NCI-H2171 (cell line): Measurements from ENCODE around the gene BIRC5.

ENCODE experiments used
- DNase-seq: peaks from one replicate; lab custom pipeline; 2025; lab: John Stamatoyannopoulos, UW

BIRC5 gene

DNA sequence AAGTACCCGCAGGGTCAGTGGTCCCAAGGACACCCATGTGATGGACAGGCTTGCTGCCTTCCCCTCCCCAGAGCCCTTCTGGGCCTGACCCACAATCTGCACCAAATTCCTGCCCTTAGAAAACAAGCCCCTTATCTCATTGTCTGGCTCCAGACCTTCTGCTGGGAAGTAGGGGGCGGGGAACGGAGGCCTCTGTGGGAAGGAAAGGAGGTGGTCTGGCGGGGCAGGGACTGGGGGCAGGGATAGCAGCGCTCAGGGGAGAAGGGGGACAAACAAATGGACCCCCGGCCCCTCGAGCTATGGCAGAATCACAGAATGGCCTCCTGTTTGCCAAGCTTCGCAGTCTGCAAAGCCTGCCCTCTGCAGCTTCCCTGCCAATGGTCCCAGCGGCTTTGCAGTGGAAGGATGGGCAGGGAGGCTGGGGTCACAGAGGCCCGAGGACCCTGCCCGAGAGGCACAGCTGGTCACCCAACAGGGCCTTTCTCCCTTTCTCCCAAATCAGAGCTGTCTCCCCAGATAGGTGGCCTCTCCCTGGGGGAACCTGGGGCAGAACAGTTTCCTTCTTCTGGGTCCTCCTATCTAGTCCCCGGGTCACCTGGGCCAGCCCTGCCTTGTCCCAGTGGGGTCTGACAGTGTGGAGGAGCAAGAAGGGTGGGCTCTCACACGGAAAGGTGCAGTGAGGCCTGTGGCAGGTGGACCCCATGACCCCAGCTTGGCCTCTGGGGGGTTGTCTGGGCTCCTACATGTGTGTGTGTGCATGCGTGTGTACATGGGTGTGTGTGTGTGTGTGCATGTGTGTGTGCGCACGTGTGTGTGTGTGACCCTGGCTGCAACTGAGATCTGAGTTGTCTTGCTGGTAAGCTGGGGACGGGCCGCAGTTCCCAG, 42.9 kb downstream of the BIRC5 start:
- no peak for DNase-seq

DNA sequence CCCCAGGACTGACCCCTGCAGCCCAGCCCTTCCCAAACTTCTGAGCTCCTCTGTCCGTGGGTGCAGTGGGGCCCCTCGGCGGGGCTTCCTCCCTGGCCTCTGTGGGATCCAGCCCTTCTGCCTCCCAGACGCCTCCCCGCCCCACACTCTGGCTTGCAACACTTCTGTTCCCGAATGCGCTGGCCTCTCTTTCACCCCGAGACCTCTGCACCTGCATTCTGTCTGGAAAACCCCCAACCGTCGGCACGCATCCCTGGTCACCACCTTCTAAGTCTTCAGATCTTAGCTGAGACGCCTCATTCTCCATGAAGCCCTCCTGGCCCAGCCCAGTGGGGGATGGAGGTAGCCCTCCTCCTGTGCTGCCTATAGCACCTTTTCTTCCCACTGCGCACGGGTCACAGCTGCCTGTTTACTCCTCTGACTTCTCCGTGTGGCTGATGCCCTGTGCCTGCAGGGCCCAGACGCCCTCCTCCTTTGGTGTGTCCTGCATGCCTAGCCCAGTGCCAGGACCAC, 43.8 kb downstream of the BIRC5 start:
- DNase-seq = no peak

DNA sequence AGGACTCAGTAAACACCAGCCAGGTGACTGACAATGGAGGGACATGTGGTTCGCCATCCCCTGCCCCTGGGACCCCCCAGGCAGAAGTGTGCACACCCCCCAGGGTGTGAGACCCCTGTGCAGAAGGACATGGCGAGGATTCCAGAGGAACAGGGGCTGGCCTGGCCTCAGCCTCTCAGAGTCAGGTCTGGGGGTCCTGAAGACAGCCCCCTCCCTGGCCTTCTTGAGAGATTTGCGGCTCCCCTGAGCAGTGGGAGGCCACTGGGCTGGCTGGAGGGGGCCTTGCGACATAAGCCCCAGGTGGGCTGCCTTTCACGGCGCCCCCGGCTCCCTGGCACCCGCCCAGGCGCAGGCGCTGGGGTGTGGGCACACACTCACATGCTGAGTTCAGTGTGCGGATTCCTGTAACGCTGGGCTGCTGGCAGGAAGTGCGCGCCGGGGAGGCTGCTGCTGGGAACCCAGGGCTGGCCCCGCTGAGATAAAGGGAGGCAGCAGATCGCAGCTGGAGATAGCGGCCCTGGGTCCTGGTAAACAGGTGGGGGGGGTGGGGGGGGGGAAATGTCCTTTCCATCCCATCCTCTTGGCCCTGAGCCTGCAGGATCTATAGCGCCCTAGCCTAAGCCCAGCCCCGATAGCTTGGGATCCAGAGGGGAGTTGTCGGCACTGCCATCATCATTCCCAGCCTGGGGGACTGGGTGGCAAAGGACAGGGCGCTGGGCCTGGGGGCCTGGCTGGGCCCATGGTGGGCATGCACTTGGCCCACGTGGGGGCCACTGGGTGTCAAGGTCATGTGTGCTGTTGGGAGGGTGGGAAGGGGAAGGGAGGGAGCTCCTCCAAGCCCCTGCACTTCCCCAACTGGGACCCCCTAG, 44.5 kb downstream of the BIRC5 start:
- DNase-seq = no peak

DNA sequence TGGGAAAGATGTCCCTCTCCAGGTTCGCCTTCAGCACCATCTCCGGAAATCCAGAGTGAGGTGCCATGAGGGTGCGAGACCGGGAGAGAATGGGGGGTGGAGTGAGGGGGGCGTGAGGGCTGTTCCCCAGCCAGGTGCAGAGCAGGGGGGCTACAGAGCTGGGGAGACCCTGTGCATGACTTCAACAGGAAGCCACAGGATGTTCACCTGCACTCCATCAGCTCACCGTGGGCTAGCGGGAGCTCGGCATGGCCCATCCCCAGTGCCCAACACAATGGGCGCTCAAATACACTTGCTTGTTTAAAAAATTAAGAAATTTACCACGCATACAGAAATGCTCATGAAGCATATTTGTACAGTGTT, 45.1 kb downstream of the BIRC5 start:
- no peak for DNase-seq

DNA sequence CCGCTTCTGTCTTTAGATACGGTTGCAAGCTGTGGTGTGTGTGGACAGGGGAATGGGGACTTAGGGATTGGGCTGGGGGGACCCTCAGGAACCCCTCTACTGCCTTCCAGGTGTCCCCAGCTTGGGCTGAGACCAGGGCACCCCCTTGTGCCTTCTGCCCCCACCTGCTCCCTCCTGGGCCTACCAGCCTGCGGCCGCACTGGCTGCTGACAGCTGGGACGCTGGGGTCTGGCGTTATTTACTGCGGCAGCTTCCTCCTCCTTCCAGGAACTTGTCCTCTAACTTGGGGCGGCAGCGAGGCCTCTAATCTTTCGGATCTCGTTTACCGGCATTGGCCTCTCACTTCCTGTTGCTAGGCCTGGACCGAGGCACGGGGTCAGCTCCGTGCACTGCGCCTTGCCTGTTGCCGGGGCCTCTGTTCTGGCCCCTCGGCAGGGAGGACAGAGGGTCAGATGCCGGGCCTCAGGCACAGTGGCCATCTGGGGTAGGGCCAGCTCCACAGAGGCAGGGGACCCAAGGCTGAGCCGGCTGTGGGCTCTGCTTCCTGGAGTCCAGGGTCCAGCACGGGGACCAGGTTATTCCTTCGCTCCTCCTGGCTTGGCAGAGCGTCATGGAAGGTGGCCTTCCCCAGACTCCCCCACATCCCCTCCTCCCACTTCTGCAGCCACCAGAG, 49.1 kb downstream of the BIRC5 start:
- DNase-seq = no peak

DNA sequence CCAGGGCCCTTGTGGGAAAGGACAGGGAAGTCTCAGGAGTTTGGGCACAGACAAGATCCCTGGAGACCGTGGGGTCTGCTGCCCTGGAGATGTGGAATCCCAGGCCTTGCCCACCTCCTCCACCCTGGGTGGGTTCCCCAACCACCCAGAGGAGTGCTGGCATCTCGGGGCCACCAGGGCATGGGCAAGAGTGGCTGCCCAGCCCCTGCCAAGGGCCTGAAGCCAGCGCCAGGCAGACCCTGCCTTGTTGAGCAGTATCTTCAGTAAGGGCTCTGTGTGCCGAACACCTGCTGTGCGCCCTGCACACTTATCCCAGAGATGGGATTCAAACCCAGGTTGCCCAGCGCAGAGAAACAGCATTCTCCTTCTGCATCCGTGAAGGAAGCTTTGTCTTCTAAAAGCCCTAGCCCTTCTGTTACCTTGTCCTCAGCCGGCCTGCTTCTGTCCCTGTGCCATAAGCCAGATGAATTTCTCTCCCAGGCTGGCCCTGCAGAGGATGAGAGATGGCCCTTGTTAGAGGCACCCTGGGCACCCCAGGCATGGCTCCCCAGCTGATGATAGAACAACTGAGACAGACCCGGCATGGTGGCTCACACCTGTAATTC, 49.8 kb downstream of the BIRC5 start:
- no peak for DNase-seq

DNA sequence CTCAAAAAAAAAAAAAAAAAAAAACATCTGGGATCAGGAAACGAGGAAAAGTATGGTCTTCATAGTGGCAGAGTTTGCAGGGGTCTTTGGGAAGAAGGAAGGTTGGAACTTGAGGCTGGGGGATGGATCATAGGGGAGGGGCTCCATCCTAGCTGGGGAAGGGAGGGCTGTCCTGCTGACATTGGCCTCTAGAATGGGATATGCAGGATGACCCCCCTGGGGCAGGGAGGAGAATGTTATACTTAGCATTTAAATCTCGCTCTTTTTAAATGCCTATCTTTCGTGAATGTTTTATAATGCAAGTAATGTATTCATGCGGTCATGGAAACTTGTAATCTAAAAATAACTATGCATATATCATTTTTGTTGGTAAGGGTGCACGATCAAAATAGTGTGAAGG, 50.5 kb downstream of the BIRC5 start:
- DNase-seq = no peak

DNA sequence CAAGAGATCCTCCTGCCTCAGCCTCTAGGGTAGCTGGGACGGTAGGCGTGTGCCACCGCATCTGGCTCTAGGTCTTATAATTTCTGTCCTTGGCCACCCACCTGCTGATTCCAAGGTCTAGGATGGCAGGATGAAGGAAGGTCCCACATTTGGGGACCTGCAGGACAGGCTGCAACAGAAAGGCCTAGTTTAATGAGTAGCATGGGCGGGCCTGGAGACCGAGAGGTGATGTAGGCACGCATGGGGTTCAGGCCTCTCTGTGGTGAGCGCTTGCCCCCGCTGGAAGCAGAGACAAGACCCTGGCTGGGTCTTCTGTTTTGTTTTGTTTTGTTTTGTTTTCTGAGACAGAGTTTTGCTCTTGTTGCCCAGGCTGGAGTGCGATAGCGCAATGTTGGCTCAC, 51.1 kb downstream of the BIRC5 start:
- DNase-seq = no peak

DNA sequence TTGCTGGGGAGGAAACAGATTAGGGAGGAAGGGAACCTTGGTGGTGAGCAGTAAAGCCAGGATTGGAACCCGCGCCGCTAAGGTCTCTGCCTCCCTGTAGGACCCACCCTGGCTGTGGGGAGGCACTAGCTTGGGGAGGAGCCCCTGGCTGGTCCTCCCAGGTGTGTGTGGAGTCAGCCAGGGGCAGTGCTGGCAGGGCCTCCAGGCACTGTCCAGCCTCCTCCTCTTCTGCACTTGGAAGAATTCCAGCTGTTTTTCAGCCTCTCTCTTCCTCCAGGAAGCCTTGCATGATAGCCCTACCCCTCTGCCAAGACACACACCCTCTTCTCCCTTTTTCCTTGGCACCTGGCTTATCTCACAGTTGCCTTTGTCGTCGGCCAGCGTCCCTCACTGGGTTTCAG, 52.2 kb downstream of the BIRC5 start:
- DNase-seq = no peak

DNA sequence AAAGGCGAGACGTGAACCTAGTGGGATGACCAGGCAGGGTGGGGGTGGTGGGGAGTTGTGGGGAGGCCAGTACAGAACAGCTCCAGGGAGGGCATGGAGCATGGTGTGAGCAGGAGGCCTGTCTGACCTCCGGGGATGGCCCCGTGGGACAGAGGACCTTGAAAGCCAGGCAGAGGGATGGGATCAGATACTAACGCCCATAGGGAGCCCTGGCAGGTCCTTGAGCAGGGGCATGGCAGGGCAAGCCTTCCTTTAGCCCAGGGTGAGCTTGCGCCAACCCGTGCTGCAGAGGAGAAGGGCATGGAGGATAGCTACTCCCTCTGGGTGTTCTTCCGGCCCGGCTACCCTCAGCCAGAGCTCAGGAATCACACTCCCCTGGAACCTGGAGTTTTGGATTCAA, 52.7 kb downstream of the BIRC5 start:
- no peak for DNase-seq

DNA sequence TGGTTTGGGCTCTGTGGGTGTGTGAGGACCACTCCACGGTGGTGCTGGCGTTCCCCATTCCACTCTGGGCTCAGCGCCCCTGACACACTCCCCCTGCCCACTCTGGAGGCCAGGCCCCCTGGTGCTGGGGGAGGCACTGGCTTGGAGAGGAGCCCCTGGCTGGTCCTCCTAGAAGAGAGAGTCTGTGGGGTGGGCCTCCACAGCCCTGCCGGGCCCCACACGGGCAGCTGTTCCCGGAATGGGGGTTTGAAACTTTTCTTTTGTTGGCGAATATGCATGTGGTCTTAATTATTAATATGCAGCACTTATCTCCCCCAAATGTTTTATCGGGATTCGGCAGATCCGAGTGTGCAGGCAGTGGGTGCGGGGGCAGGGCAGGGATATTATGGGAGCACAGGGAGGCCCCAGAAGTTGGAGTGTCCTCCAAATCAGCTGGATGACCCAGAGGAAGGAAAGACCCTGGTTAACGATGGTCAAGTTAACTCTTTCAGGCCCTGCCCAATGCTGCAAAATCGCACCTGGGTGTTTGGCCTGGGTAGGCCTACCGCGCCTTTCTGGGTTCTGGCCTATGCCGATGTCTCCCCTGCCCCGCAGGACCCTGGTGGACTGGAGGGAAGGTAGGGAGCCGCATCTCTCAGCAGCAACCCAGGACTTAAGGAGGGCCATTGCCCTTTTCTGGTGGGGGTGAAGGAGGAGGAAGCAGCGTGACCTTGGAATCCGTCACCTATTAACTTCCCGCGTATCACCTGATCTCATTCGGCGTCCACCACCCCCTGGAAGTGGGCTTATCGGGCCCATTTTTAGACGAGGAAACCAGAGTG, 53.4 kb downstream of the BIRC5 start:
- DNase-seq = no peak

DNA sequence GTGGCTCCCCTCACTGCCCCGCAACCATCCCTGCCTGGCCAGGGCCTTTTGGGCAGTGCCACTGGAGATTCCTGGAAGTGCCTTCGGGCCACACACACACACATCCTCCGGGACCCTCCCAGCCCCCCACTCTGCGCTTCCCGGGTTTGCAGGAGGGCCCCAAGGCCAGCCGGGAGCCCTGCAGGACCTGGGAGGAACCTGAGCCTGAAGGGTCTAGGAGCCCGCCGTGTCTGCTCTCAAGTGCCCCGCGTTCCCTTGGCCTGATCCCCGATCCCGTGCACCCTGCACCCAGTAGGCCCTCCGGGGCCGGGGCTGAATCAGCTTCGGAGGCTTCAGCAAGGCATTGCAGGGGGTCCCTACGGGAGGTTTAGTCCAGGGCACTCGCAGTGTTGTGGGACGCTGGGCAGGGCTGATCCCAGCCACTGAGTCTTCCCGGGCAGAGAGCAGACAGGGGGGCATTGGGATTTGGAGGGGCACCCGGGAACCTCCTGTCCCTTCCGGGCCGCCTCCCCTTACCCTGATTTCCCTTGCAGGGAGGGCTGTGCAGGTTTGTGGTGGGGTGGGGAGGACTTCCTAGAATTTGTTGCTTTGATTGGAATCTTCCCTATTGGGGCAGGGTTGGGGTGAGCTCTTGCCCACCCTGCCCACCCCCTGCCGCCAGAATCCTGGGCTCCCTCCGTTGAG, 54.3 kb downstream of the BIRC5 start:
- DNase-seq = no peak

DNA sequence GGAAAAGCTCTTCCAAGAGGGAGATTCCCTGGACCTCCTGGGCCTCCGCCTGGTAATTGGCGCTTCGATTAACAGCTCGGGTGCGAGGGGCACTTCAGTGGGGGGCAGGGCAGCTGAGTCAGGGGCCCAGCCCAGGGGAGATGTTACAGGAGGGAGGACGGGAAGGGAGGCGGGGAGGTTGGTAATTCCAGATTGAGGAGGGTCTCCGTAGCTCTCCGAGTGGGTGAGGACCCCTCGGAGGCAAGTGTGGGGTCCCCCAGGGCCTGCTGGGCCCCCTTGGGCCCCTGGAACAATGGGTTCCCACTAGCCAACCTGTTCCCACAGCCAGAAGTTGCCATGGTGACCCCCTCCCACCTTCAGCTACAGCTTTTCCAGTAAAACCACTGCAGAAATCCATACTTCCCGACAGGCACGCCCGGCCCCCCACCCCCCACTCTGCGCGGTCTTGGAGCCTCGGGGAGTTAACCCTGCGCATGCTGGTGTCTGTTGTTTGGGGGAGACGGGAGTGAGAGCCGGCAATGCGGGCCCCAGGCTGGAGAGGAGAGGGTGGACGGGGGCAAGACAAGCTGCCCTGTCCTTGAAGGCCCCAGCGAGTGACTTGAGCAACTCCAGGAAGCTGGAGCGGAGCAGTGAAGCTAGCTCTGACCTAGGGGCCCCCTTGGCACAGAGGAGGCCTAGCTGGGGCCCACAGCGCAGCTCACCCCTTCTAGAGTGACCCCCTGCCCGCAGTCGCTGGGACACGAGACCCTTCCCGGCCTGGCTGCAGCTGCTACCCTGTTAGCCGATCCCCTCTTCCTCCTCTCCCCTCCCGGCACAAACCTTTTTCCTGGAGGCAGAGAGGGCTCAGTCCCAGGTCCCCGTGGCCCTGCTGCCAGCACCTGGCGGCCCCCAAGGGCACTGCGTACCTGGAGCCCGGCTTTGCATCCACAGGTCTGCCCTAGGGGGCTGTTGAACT, 55.2 kb downstream of the BIRC5 start:
- DNase-seq = no peak

DNA sequence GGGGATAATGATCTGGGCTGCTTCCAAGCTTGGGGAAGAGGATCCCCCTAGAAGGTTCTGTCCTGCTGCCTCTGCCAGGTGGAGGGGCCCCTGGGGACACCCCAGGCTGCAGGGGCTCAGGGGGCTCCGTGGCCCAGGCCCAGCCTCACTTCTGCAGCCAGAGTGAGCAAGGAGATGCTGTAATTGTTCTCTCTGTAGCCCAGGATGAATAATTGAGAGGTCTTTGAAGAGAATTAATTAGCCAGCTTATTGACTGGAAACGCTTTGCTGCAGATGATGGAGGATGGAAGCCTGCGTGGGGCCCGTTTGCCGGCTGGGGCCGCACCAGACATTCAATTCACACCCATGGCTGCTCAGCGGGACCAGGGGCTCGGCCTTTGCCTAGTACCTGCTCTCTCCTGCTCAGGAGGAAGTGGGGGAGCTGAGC, 55.9 kb downstream of the BIRC5 start:
- DNase-seq = no peak

DNA sequence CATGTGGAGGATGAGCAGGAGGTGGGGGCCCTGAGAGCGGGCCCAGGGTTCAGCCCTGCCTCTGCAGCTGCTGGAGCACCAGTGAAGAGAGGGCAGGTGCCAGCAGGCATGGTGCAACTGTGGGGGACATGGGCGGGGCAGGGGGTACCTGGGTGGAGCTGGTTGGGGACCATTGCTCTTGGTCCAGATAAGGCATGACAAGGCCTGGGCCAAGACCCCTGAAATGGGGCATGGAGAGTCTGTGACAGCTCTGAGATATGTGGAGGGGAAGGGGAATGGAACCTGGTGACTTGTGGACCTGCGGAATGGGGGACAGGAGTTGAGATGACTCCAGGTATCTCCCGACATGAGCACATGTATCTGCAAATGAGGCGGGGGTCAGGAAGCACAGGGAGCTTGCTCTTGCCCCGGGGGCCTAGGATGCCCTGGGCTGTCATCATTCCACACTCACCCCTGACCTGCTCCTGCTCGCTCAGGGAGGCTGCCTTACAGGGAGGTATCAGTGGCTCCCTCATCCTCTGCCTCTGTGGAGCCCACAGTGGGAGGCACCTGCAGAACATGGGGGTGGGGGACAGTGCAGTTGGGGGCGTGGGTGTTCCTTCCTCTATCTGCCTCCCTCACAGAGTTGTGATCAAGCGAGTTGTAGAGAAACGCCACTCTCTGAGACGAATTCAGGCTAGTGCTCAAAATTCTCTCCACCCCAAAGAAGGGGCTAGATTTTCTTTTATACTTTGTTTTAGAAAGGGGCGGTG, 57.5 kb downstream of the BIRC5 start:
- DNase-seq = no peak

DNA sequence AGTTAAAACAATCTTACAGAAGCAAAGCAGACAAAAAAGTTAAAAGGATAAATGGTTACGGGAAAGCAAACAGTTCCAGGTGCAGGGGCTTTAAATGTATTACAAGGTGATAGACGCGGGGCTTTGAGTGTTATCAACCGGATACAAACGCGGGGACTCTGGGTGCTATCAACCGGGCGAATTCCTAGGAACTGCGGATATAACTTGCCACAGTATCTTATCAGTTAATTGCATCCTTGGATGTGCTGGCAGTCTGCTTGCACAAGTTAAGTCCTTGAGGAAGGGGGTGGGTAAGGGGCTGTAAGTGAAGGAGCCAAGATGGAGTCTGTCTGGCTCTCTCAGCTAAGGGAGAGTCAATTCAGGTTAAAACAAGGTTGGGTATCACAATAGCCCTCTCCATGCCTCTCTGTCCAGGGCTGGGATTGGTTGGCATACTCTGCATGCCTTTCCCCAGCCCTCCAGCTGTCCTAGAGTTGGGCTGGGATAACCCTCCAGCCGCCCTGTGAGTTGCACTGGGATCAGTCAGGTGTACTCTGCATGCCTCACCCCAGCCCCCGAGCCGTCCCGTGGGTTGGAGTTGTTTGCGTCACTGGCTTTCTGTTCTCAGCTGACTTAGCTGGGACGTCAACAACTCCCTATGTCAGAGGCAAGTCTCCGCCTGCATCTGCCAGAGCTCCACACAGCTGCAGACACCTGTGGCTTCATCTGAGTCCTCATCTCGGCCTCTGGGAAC, 58.3 kb downstream of the BIRC5 start:
- DNase-seq = peak; percentile 37

DNA sequence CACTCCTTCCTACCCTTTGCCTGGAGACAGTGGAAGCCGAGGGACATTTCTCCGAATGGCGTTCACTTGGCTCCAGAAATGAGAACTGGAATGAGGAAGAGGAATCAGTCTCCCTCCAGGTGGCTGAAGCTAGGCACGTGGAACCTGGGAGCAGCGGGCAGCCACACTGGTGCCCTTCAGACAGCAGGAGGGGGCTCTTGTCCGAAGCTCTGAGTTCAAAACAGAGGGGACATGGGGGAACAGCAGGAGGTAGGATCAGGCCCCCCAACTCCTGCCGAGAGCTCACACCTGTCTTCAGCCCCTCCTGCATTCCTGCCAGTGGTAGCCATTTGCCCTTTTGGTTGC, 58.8 kb downstream of the BIRC5 start:
- no peak for DNase-seq

DNA sequence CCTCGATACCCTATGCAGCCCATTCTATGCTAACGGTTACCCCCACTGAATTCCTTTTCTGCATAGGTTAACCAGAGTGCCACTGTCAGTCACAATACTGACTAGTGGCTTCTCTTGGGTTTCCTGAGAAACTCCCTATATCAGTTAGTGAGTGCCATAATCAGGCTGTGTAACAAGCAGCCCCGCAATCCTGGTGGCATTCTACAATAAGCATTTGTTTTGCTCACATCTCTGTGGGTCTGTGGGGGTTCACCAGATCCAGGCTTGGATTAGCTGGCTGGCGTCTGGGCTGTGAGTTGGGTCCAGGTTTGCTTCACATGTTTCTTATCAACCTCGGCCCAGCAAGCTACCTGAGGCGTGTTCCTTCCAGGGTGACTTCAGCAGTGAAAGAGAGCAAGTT, 59.8 kb downstream of the BIRC5 start:
- DNase-seq = no peak
